ENCODE measurements around the gene ZNF638.

Gene ZNF638

GRCh38 chr2:71465961-71466300 is 134.3 kb downstream of the ZNF638 start:
- Histone ChIP-seq H3K9ac (ENCODE audit: low read depth, low read length, poor library complexity, severe bottlenecking) (no peak overlapping the region), H3F3A (ENCODE audit: low read depth) (no peaks in the 10 kb centered on the region), H3K9me3 (ENCODE audit: insufficient read depth, low read depth, low read length) (peaks cover 6% of the 10 kb centered on the region; the same call in 1 of the 2 replicates), H3K4me1 (ENCODE audit: insufficient read depth, low read length, poor library complexity, severe bottlenecking) (no peaks in the 10 kb centered on the region), H3K27me3 (ENCODE audit: insufficient read depth, low read length, poor library complexity, severe bottlenecking) (no peaks in the 10 kb centered on the region), H3K9me2 (replicated peaks; ENCODE audit: low read depth, low read length) (no peaks in the 10 kb centered on the region), H2AFZ (ENCODE audit: low read length) (no peak overlapping the region), H3K4me3 (ENCODE audit: low read length, poor library complexity, severe bottlenecking) (no peak overlapping the region), H3K4me2 (ENCODE audit: low read depth, low read length, poor library complexity, severe bottlenecking) (no peak overlapping the region), H3K36me3 (ENCODE audit: insufficient read depth, low read length) (no peaks in the 10 kb centered on the region), H3K79me2 (ENCODE audit: insufficient read depth, low read length) (no peaks in the 10 kb centered on the region), H4K20me1 (ENCODE audit: insufficient read depth, low read length, poor library complexity, severe bottlenecking) (no peaks in the 10 kb centered on the region)
- TF ChIP-seq EZH2phosphoT487 (IDR thresholded peaks at IDR 0.05; ENCODE audit: borderline replicate concordance) = no peak
- TF ChIP-seq CTCF (conservative IDR thresholded peaks at IDR 0.05; ENCODE audit: low read length) = no peak

- peaks cover 6% of the 10 kb centered on the region; the same call in 1 of the 2 replicates for H3K9me3 ChIP-seq (ENCODE audit: insufficient read depth, low read depth, low read length)
- H3K9ac ChIP-seq (ENCODE audit: low read depth, low read length, poor library complexity, severe bottlenecking) = peak overlapping the region; percentile 45
- H3K4me2 ChIP-seq (ENCODE audit: low read depth, low read length, poor library complexity, severe bottlenecking) = peak overlapping the region; percentile 57
- TF ChIP-seq EZH2phosphoT487 (IDR thresholded peaks at IDR 0.05; ENCODE audit: borderline replicate concordance) (no peak), CTCF (conservative IDR thresholded peaks at IDR 0.05; ENCODE audit: low read length) (no peak)
- no peaks in the 10 kb centered on the region for H3K9me2 ChIP-seq (replicated peaks; ENCODE audit: low read depth, low read length)
- no peaks in the 10 kb centered on the region for H3F3A ChIP-seq (ENCODE audit: low read depth)
- H3K79me2 ChIP-seq (ENCODE audit: insufficient read depth, low read length) = no peaks in the 10 kb centered on the region
- H3K27me3 ChIP-seq (ENCODE audit: insufficient read depth, low read length, poor library complexity, severe bottlenecking) = no peaks in the 10 kb centered on the region
- H2AFZ ChIP-seq (ENCODE audit: low read length) = peak overlapping the region; percentile 82
- H4K20me1 ChIP-seq (ENCODE audit: insufficient read depth, low read length, poor library complexity, severe bottlenecking) = no peaks in the 10 kb centered on the region
- peak overlapping the region; percentile 69 for H3K4me3 ChIP-seq (ENCODE audit: low read length, poor library complexity, severe bottlenecking)
- no peaks in the 10 kb centered on the region for H3K4me1 ChIP-seq (ENCODE audit: insufficient read depth, low read length, poor library complexity, severe bottlenecking)
- no peaks in the 10 kb centered on the region for H3K36me3 ChIP-seq (ENCODE audit: insufficient read depth, low read length)
Observed at GRCh38 chr2:71466301-71467179, 135.0 kb downstream of the ZNF638 start.

DNA sequence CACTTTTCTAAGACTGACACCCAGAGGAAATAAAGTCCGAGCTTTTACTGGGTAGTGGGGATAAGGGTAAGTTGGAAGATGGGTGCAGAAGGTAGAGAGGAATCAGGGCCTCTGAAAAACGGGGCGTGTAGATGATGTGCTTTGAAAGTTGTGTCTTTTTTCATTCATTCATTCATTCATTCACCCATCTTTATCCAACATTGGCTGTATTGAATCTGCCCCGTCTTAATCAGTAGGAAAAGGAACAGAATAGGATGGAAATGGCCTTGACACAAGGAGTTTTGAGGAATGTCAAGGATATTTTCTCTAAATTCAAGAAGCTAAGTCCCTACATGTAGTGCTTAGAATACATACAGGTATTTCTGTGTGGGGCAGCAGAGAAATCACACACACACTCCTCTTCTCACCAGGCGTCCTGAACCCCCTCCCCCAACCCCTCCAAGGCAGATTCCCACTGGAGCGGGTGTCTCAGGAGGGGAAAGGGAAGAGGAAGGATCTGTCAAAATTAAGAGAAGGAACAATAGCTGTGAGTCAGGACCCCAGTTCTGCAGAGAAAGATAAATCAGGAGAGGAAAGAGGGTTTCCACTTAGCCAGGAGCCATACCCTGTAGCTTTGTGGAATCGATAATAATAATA is 135.7 kb downstream of the ZNF638 start:
- Histone ChIP-seq H4K20me1 (ENCODE audit: insufficient read depth, low read length, poor library complexity, severe bottlenecking) (no peaks in the 10 kb centered on the region), H3K9me3 (ENCODE audit: insufficient read depth, low read depth, low read length) (peaks cover 5% of the 10 kb centered on the region; the same call in 1 of the 2 replicates), H3K4me3 (ENCODE audit: low read length, poor library complexity, severe bottlenecking) (peak overlapping the region; percentile 69), H3K9ac (ENCODE audit: low read depth, low read length, poor library complexity, severe bottlenecking) (peak overlapping the region; percentile 45), H3K27me3 (ENCODE audit: insufficient read depth, low read length, poor library complexity, severe bottlenecking) (no peaks in the 10 kb centered on the region), H3K4me1 (ENCODE audit: insufficient read depth, low read length, poor library complexity, severe bottlenecking) (no peaks in the 10 kb centered on the region), H3K36me3 (ENCODE audit: insufficient read depth, low read length) (no peaks in the 10 kb centered on the region), H3K79me2 (ENCODE audit: insufficient read depth, low read length) (no peaks in the 10 kb centered on the region), H3K4me2 (ENCODE audit: low read depth, low read length, poor library complexity, severe bottlenecking) (peak overlapping the region; percentile 57), H3F3A (ENCODE audit: low read depth) (no peaks in the 10 kb centered on the region), H2AFZ (ENCODE audit: low read length) (peak overlapping the region; percentile 82), H3K9me2 (replicated peaks; ENCODE audit: low read depth, low read length) (no peaks in the 10 kb centered on the region)
- TF ChIP-seq CTCF (conservative IDR thresholded peaks at IDR 0.05; ENCODE audit: low read length) = no peak
- TF ChIP-seq EZH2phosphoT487 (IDR thresholded peaks at IDR 0.05; ENCODE audit: borderline replicate concordance) = no peak

All from Loucy (cell line).